IPS-20b (cell line): ENCODE measurements around the gene CFAP77.

Experiments
- H3K27ac ChIP-seq: one replicate; pipeline ENCODE4 v1.5.1; 2013; ENCODE audit warnings: low read length
- H3K27me3 ChIP-seq: 2 replicates; pipeline ENCODE4 v1.6.1; 2013; ENCODE audit warnings: mild to moderate bottlenecking, low read length, inconsistent platforms; ENCODE audit not compliant: insufficient read depth
- H3K36me3 ChIP-seq: 2 replicates; pipeline ENCODE4 v1.6.1; 2013; ENCODE audit warnings: low read depth, mild to moderate bottlenecking, inconsistent platforms, low read length, moderate library complexity; ENCODE audit not compliant: insufficient read depth
- H3K4me1 ChIP-seq: 2 replicates; pipeline ENCODE4 v1.6.1; 2013; ENCODE audit warnings: mild to moderate bottlenecking, control low read depth, inconsistent platforms, low read length, moderate library complexity; ENCODE audit not compliant: insufficient read depth
- H3K4me3 ChIP-seq: 2 replicates; pipeline ENCODE4 v1.5.1; 2013; ENCODE audit warnings: mild to moderate bottlenecking, low read length, inconsistent platforms
- H3K9ac ChIP-seq: 2 replicates; pipeline ENCODE4 v1.6.1; 2013; ENCODE audit warnings: low read depth, mild to moderate bottlenecking, inconsistent platforms, low read length, moderate library complexity
- H3K9me3 ChIP-seq: 2 replicates; pipeline ENCODE4 v1.6.1; 2013; ENCODE audit warnings: mild to moderate bottlenecking, low read depth, low read length, inconsistent platforms; ENCODE audit not compliant: insufficient read depth

Gene CFAP77

GRCh38 chr9:132531710-132532570 is 121.9 kb downstream of the CFAP77 start:
- no peak overlapping the region for H3K9ac ChIP-seq
- H3K9me3 ChIP-seq = peaks cover 7% of the 10 kb centered on the region; the same call in 1 of the 2 replicates
- H3K27ac ChIP-seq = no peak overlapping the region
- no peak overlapping the region for H3K4me3 ChIP-seq
- no peaks in the 10 kb centered on the region for H3K36me3 ChIP-seq
- H3K27me3 ChIP-seq = no peaks in the 10 kb centered on the region
- H3K4me1 ChIP-seq = no peaks in the 10 kb centered on the region; the same call in 1 of the 2 replicates

- Histone ChIP-seq H3K9ac (no peak overlapping the region), H3K9me3 (peaks cover 7% of the 10 kb centered on the region; the same call in 1 of the 2 replicates), H3K4me3 (no peak overlapping the region), H3K36me3 (no peaks in the 10 kb centered on the region), H3K27me3 (no peaks in the 10 kb centered on the region), H3K27ac (no peak overlapping the region), H3K4me1 (no peaks in the 10 kb centered on the region; the same call in 1 of the 2 replicates)
Observed at GRCh38 chr9:132534832-132535231, 124.8 kb downstream of the CFAP77 start.

GRCh38 chr9:132536124-132536523 is 126.1 kb downstream of the CFAP77 start:
- no peaks in the 10 kb centered on the region for H3K27me3 ChIP-seq

DNA sequence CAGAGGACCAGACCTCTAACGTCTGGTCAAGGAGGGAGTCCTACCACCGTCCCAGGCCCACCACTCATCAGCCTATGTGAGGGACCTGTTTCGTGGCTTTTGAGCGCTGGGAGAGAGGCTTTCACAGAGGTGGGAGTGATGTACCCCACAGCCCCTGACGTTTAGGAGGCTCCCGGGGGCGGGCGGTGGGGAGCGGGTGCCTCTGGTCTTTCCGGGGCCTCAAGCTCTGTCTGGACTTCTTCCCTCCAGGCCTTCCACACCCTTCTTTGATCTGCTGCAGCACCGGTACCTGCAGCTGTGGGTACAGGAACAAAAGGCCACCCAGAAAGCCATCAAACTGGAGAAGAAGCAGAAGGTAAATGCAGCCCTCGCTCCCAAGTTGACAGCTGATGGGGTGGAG is 127.3 kb downstream of the CFAP77 start:
- no peak overlapping the region for H3K4me3 ChIP-seq
- no peaks in the 10 kb centered on the region for H3K36me3 ChIP-seq
- peaks cover 9% of the 10 kb centered on the region; the same call in 1 of the 2 replicates for H3K4me1 ChIP-seq
- H3K27ac ChIP-seq = no peak overlapping the region
- no peak overlapping the region for H3K9ac ChIP-seq
- no peaks in the 10 kb centered on the region for H3K27me3 ChIP-seq
- peaks cover 7% of the 10 kb centered on the region; the same call in 1 of the 2 replicates for H3K9me3 ChIP-seq

More at GRCh38 chr9:132536124-132536523, 126.1 kb downstream of the CFAP77 start:
- H3K9ac ChIP-seq = no peak overlapping the region
- peaks cover 7% of the 10 kb centered on the region; the same call in 1 of the 2 replicates for H3K9me3 ChIP-seq
- H3K36me3 ChIP-seq = no peaks in the 10 kb centered on the region
- no peak overlapping the region for H3K27ac ChIP-seq
- H3K4me3 ChIP-seq = no peak overlapping the region
- peaks cover 9% of the 10 kb centered on the region; the same call in 1 of the 2 replicates for H3K4me1 ChIP-seq

DNA sequence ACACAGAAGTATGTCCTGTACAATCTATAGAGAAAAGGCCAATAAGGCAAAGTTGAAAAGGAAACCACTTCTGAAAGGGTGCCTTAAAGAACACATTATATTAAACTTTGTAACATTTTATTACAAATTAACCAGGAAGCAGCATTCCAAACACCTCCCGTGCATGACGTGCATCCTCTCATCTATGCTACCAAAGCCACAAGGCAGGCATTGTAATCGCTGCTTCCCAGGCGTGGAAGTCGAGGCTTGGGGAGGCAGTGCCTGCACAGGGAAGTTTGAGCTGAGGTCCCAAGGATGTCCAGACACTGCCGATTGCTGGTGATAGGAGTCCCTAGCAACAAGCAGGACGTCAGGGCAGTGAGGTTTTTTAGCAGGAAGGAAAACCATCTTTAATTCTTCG is 128.1 kb downstream of the CFAP77 start:
- no peaks in the 10 kb centered on the region for H3K36me3 ChIP-seq
- peaks cover 7% of the 10 kb centered on the region; the same call in 1 of the 2 replicates for H3K9me3 ChIP-seq
- H3K9ac ChIP-seq = no peak overlapping the region

GRCh38 chr9:132539096-132539495 is 129.1 kb downstream of the CFAP77 start:
- no peaks in the 10 kb centered on the region for H3K36me3 ChIP-seq
- H3K27me3 ChIP-seq = no peaks in the 10 kb centered on the region
- no peak overlapping the region for H3K27ac ChIP-seq
- peaks cover 7% of the 10 kb centered on the region; the same call in 1 of the 2 replicates for H3K9me3 ChIP-seq
- H3K4me1 ChIP-seq = peaks cover 9% of the 10 kb centered on the region; the same call in 1 of the 2 replicates
- no peak overlapping the region for H3K9ac ChIP-seq
- no peak overlapping the region for H3K4me3 ChIP-seq

More for the DNA sequence above, 128.1 kb downstream of the CFAP77 start:
- H3K4me1 ChIP-seq = peaks cover 9% of the 10 kb centered on the region; the same call in 1 of the 2 replicates
- H3K27me3 ChIP-seq = no peaks in the 10 kb centered on the region
- no peak overlapping the region for H3K27ac ChIP-seq
- no peak overlapping the region for H3K4me3 ChIP-seq

DNA sequence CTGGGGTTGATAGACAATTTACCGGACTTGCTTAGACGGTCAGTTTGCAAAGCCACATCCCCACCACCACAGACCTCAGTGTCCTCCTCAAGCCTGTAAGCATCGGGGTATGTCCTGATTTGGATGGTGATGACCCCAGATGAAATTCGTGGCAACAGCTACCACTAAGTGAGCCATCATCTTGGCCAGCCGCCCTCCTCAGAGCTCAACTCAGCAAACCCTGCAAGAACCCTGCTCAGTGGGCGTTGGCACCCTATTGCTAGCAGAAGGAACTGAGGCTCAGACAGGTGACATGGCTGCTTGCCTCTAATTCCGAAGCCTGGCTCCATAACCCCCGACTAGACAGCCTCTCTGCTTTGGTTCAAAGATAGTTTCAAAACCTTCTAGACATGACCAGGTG is 131.0 kb downstream of the CFAP77 start:
- Histone ChIP-seq H3K4me1 (peaks cover 9% of the 10 kb centered on the region; the same call in 1 of the 2 replicates), H3K4me3 (no peak overlapping the region), H3K9ac (no peak overlapping the region), H3K36me3 (no peaks in the 10 kb centered on the region), H3K9me3 (no peaks in the 10 kb centered on the region), H3K27me3 (no peaks in the 10 kb centered on the region), H3K27ac (no peak overlapping the region)

- Histone ChIP-seq H3K27ac (no peak overlapping the region), H3K9me3 (no peaks in the 10 kb centered on the region), H3K4me1 (peaks cover 9% of the 10 kb centered on the region; the same call in 1 of the 2 replicates), H3K27me3 (no peaks in the 10 kb centered on the region), H3K36me3 (no peaks in the 10 kb centered on the region), H3K9ac (no peak overlapping the region), H3K4me3 (no peak overlapping the region)
Observed at GRCh38 chr9:132541870-132542830, 132.1 kb downstream of the CFAP77 start.

DNA sequence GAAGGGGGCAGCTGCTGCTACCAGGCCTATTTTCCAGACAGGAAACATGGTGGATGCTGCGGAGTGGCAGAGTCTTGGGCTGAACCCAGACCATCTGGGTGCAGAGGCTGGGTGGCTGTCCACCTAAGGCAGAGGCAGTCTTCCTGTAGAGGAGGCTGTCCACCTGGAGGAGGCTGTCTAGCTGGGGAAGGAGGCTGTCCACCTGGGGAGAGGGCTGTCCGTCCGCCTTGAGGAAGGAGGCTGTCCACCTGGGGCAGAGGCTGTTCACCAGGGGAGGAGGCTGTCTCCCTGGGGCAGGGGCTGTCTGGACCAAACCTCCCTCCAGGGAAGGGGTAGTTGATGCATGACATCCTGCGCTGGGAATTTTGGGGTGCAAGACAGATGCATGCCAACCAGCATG is 133.2 kb downstream of the CFAP77 start:
- Histone ChIP-seq H3K4me1 (peaks cover 9% of the 10 kb centered on the region; the same call in 1 of the 2 replicates), H3K27me3 (no peaks in the 10 kb centered on the region), H3K36me3 (no peaks in the 10 kb centered on the region), H3K9ac (no peak overlapping the region), H3K27ac (no peak overlapping the region), H3K4me3 (no peak overlapping the region), H3K9me3 (no peaks in the 10 kb centered on the region)

DNA sequence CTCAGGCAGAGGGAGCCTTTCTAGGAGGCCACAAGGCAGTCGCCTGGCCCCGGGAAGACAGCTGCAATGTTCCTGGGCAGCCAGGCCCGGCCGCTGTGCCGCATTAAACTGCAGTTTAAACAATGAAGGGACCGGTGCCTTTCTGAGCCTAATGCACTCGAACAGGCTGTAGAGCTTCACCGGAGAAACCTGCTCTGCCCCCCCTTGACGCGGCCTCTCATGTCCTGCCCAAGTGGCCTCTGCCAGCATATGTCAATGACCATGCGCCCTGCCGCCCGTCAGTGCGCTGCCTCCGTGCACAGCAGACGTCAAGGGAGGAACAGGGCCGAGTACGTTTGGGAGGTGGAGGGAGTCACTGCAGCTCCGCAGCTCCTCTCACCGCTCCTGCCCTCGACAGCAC is 133.9 kb downstream of the CFAP77 start:
- no peak overlapping the region for H3K27ac ChIP-seq
- H3K9me3 ChIP-seq = no peaks in the 10 kb centered on the region
- no peak overlapping the region for H3K9ac ChIP-seq
- peaks cover 9% of the 10 kb centered on the region; the same call in 1 of the 2 replicates for H3K4me1 ChIP-seq
- H3K36me3 ChIP-seq = no peaks in the 10 kb centered on the region
- no peaks in the 10 kb centered on the region for H3K27me3 ChIP-seq
- no peak overlapping the region for H3K4me3 ChIP-seq

DNA sequence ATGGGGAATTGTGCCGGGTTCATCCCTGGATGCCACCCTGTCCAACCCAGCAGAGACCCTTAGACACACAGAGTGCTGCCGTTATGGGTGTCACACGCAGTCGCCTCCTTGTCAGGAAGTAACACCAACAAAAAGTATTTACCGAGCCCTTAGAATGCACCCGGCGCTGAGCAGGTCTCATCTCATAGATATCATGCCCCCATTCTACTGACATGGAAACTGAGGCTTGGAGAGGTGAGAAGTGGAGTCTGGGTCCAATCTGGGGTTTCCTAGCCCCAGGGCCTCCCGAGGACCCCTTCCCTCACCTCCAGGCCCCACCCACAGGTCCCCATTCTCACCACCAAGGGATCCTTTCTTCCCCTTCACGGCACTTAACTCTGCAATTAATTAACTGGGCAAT is 135.6 kb downstream of the CFAP77 start:
- H3K9me3 ChIP-seq = no peaks in the 10 kb centered on the region
- H3K27me3 ChIP-seq = no peaks in the 10 kb centered on the region
- H3K27ac ChIP-seq = no peak overlapping the region
- no peak overlapping the region for H3K9ac ChIP-seq
- H3K4me1 ChIP-seq = peaks cover 4% of the 10 kb centered on the region; the same call in 1 of the 2 replicates
- H3K36me3 ChIP-seq = no peaks in the 10 kb centered on the region
- H3K4me3 ChIP-seq = no peak overlapping the region; the same call in 1 of the 2 replicates
